Skeletal muscle tissue (tissue), 4 donors: ENCODE results near the gene CCIN. TPM values are rescaled to one million over a fixed set of nuclear protein-coding genes. Genes with fewer than 3 reads are reported as not detected.
"Not testable (repeated sequence)": the region's sequence is repeated elsewhere in the genome, so short reads cannot be mapped to it uniquely, and the experiment has no call there.

Experiments
- H3K27ac ChIP-seq: one replicate; pipeline ENCODE4 v1.7.0; 2013; ENCODE audit warnings: mild to moderate bottlenecking, low read depth, low read length, inconsistent platforms
- H3K27me3 ChIP-seq, 3 donors: one replicate each; pipeline ENCODE4 v1.7.0; 2013; ENCODE audit warnings: low read length in 3 of 3; ENCODE audit not compliant: control insufficient read depth in 3 of 3, insufficient read depth in 3 of 3
- H3K36me3 ChIP-seq, 3 donors: one replicate each; pipeline ENCODE4 v1.7.0; 2013; ENCODE audit warnings: low read length in 3 of 3; ENCODE audit not compliant: control insufficient read depth in 3 of 3, insufficient read depth in 3 of 3
- H3K4me1 ChIP-seq, 3 donors: one replicate each; pipeline ENCODE4 v1.7.0; 2013; ENCODE audit warnings: low read length in 3 of 3, mild to moderate bottlenecking in 3 of 3; ENCODE audit not compliant: control insufficient read depth in 3 of 3, insufficient read depth in 3 of 3
- H3K4me3 ChIP-seq, 3 donors: one replicate each; pipeline ENCODE4 v1.7.0; 2013; ENCODE audit warnings: low read length in 3 of 3
- H3K9ac ChIP-seq, 3 donors: one replicate each; pipeline ENCODE4 v1.7.0; 2013; ENCODE audit warnings: low read length in 3 of 3, mild to moderate bottlenecking in 3 of 3, moderate library complexity in 2 of 3, low read depth in 1 of 3
- H3K9me3 ChIP-seq, 3 donors: one replicate each; pipeline ENCODE4 v1.7.0; 2013; ENCODE audit warnings: low read length in 3 of 3; ENCODE audit not compliant: control insufficient read depth in 3 of 3
- total RNA-seq: library from RNA; depleted of rRNA; stranded (reverse); fragments of >200 nt; gene quantifications from one replicate; pipeline ENCODE4 v1.2.3, GENCODE V29; 2014
- donor health status: Osteomylitis.

The CCIN gene
- total RNA-seq, 1 donor from 2014 or later, result 1.0 TPM

DNA sequence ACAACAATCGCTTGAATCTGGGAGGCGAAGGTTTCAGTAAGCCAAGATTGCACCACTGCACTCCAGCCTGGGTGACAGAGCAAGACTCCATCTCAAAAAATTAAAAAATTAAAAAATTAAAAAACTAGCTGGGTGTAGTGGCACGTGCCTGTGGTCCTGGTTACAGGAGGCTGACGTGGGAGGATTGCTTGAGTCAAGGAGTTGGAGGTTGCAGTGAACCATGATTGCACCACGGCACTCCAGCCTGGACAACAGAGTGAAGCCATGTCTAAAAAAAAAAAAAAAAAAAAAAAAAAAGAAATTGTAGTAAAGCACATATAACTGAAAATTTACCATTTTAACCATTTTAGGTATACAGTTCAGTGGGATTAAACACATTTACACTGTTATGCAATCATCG lies 13.1 kb upstream of the CCIN start:
- Histone ChIP-seq H3K9ac (no peak overlapping the region), H3K4me1 (peaks cover 3 to 11% (median 8%) of the 10 kb centered on the region in 3 donors), H3K36me3 (no peaks in the 10 kb centered on the region), H3K27me3 (no peaks in the 10 kb centered on the region), H3K9me3 (no peaks in the 10 kb centered on the region), H3K4me3 (no peak overlapping the region), H3K27ac (no peak overlapping the region)

DNA sequence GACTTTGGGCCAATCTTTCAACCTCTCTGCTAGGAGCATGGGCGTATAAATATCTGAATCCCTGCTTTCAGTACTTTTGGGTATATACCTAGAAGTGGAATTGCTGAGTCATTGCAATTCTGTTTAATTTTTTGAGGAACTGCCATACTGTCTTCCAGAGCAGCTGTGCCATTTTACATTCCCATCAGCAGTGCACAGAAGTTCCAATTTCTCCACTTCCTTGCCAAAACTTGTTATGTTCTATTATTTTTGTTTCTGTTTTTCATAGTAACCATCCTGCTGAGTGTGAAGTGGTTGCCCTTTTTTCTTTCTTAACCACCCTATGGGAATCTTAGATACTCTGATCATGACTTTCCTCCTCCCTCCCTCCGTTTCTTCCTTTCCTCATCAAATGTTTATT lies 11.1 kb upstream of the CCIN start:
- Histone ChIP-seq H3K9ac (no peak overlapping the region), H3K36me3 (no peaks in the 10 kb centered on the region), H3K27ac (peak overlapping the region; percentile 72), H3K27me3 (peaks cover 0 to 6% (median 4%) of the 10 kb centered on the region in 3 donors), H3K4me3 (no peak overlapping the region), H3K4me1 (peaks cover 3 to 12% (median 7%) of the 10 kb centered on the region in 3 donors), H3K9me3 (no peaks in the 10 kb centered on the region)

- H3K4me1 ChIP-seq, result peaks cover 7 to 14% (median 12%) of the 10 kb centered on the region in 3 donors
Observed at GRCh38 chr9:36158917-36159316, 10.3 kb upstream of the CCIN start.

GRCh38 chr9:36159509-36159908 lies 9.7 kb upstream of the CCIN start:
- not testable (repeated sequence) for H3K9ac ChIP-seq, H3K36me3 ChIP-seq, H3K27me3 ChIP-seq, H3K9me3 ChIP-seq, H3K4me3 ChIP-seq
- peaks cover 7 to 10% (median 8%) of the 10 kb centered on the region in 3 donors for H3K4me1 ChIP-seq
- H3K27ac ChIP-seq, result peak overlapping the region; percentile 72

More at GRCh38 chr9:36158917-36159316, 10.3 kb upstream of the CCIN start:
- Histone ChIP-seq H3K9me3 (no peaks in the 10 kb centered on the region), H3K27me3 (peaks cover 3 to 6% (median 4%) of the 10 kb centered on the region in 3 donors), H3K9ac (no peak overlapping the region), H3K36me3 (no peaks in the 10 kb centered on the region), H3K4me3 (no peak overlapping the region), H3K27ac (peak overlapping the region; percentile 72)

DNA sequence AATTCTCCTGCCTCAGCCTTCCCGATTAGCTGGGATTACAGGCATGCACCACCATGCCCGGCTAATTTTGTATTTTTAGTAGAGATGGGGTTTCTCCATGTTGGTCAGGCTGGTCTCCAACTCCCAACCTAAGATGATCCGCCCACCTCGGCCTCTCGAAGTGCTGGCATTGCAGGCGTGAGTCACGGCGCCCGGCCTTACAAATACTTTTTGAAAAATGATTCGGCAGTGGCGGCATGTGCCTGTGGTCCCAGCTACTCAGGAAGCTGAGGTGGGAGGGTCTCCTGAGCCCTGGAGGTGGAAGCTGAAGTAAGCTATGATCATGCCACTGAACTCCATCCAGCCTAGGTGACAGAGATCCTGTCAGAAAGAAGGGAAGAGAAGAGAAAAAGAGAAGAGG lies 9.1 kb upstream of the CCIN start:
- H3K4me3 ChIP-seq, H3K9ac ChIP-seq, H3K9me3 ChIP-seq, H3K4me1 ChIP-seq, H3K36me3 ChIP-seq: not testable (repeated sequence)
- Histone ChIP-seq H3K27me3 (peaks cover 5 to 10% (median 6%) of the 10 kb centered on the region in 3 donors), H3K27ac (peak overlapping the region; percentile 72)

DNA sequence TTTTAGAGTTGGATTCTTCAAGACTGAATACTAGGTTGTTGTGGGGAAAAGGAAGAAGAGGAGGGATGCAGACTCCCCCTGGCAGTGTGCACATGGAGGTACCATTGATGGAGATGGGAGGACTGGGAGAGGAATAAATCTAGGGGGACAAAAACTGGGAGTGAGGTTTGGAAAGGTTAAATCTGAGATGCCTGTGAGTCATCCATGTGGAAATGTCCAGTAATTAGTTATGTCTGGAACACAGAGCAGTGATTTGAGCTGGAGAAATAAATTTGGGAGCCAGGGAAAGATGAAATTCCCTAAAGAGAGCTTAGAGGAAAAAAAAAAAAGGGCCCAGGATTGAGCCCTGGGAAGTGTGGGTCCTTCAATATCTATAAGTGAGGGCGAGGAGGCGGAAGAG lies 8.0 kb upstream of the CCIN start:
- Histone ChIP-seq H3K9me3 (no peaks in the 10 kb centered on the region), H3K36me3 (no peaks in the 10 kb centered on the region), H3K4me1 (peaks cover 7 to 11% (median 11%) of the 10 kb centered on the region in 3 donors), H3K27ac (peak overlapping the region; percentile 72), H3K9ac (no peak overlapping the region), H3K27me3 (peaks cover 7 to 12% (median 10%) of the 10 kb centered on the region in 3 donors), H3K4me3 (no peak overlapping the region)

DNA sequence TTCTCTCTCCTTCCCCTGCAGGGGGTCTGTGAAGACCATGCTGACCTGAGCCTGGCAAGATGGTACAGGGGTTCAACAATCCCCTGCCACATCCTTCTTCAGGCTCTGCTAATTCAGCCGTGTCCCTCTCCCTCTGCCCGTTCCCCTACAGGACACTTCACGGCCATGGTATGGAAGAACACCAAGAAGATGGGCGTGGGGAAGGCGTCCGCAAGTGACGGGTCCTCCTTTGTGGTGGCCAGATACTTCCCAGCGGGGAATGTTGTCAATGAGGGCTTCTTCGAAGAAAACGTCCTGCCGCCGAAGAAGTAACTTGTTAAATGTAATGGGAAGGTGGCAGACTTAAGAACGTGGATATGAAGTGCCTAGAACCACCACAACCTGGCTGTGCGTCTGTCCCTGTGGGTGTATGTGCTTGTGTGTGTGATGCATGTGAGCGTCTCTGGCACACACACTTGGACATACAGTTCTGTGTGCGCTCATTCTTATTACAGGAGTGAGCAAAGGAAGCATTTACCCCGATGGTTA lies 6.9 kb upstream of the CCIN start:
- H3K4me3 ChIP-seq, result no peak overlapping the region
- peaks cover 7 to 12% (median 10%) of the 10 kb centered on the region in 3 donors for H3K27me3 ChIP-seq
- H3K9me3 ChIP-seq, result no peaks in the 10 kb centered on the region
- no peak overlapping the region for H3K27ac ChIP-seq
- H3K36me3 ChIP-seq, result no peaks in the 10 kb centered on the region
- H3K4me1 ChIP-seq, result peaks cover 7 to 16% (median 14%) of the 10 kb centered on the region in 3 donors
- H3K9ac ChIP-seq, result no peak overlapping the region

DNA sequence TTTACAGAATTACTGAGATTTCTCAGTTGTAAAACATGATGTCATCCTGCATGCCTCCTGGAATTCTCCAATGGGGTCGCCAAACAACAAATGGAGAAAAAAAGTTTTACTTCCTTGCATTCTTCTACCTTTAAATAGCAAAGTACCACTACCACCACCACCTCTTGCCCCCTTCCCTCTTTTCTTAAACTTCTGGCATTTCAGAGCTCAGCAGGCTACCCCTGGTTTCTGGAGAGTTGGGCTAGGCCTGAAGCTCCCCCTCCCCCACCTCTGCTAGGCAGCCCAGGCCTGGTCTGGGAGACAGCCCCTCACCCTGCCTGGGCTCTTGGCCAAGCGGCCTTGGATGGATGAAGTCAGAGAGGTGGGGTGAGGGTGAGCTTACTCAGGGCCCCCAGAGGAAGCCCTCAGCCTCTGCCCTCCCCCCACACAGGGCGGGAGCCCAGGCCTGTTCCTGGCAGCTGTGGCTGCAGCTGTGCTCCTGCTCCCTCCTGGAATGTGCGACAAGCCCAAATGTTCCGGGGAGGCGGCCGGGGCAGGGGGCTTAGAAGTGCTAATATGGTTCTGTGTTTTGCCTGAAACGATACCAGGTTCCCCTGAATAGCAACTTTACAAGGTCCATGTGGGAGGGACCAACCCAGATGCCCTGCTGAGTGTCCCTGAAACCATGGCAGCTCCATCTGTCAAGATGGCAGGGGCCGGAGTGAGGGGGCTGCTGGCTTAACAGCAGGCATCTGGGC lies 6.0 kb upstream of the CCIN start:
- Histone ChIP-seq H3K36me3 (no peaks in the 10 kb centered on the region), H3K27ac (peak overlapping the region; percentile 79), H3K9me3 (no peaks in the 10 kb centered on the region), H3K4me1 (peaks cover 7 to 16% (median 14%) of the 10 kb centered on the region in 3 donors), H3K27me3 (peaks cover 7 to 12% (median 10%) of the 10 kb centered on the region in 3 donors), H3K4me3 (no peak overlapping the region), H3K9ac (peak overlapping the region in 1 of 3 donors; percentile 40)

DNA sequence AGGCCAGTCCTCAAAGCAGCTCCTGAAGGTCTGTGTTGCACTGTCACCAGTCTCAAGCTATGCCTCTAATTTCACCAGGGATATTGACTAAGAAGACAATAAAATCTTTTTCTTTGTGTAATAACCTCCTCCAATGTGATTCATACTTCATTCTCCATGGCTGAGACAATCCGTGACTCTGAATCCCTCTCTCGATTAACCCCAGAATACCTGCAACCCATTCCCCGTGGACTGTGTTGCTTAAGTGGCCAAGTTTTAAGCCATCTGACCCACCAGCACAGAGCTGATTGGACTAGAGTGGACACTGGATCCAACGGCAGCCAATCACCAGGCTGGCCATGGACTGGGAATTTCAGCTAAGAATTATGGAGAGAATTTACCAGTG lies 5.4 kb upstream of the CCIN start:
- Histone ChIP-seq H3K4me1 (peaks cover 7 to 16% (median 14%) of the 10 kb centered on the region in 3 donors), H3K9ac (peak overlapping the region in 1 of 3 donors; percentile 40), H3K36me3 (no peaks in the 10 kb centered on the region), H3K9me3 (no peaks in the 10 kb centered on the region), H3K27ac (peak overlapping the region; percentile 79), H3K4me3 (no peak overlapping the region), H3K27me3 (peaks cover 7 to 12% (median 10%) of the 10 kb centered on the region in 3 donors)

- Histone ChIP-seq H3K27ac (peak overlapping the region; percentile 79), H3K36me3 (no peaks in the 10 kb centered on the region), H3K4me1 (peaks cover 6 to 16% (median 14%) of the 10 kb centered on the region in 3 donors)
Observed at GRCh38 chr9:36164372-36164771, 4.8 kb upstream of the CCIN start.

More at GRCh38 chr9:36164372-36164771, 4.8 kb upstream of the CCIN start:
- no peak overlapping the region for H3K4me3 ChIP-seq
- no peaks in the 10 kb centered on the region for H3K9me3 ChIP-seq
- H3K9ac ChIP-seq, result no peak overlapping the region
- peaks cover 7 to 13% (median 13%) of the 10 kb centered on the region in 3 donors for H3K27me3 ChIP-seq
